Measurements from ENCODE around the gene PRRT1B.
"Not testable (repeated sequence)": the region's sequence is repeated elsewhere in the genome, so short reads cannot be mapped to it uniquely, and the experiment has no call there.

The PRRT1B gene

GRCh38 chr9:131513177-131513576, 32.1 kb upstream of the PRRT1B start:
- no peak overlapping the region for H2AFZ ChIP-seq (ENCODE audit: low read length)
- no peaks in the 10 kb centered on the region for H3K9me2 ChIP-seq (ENCODE audit: low read depth, low read length)
- no peaks in the 10 kb centered on the region for H4K20me1 ChIP-seq (ENCODE audit: insufficient read depth, low read length)
- H3F3A ChIP-seq (ENCODE audit: insufficient read depth, low read length): 0 out of 2 replicates have a peak, but pooled peaks cover 3% of the 10 kb centered on the region
- H3K4me3 ChIP-seq (ENCODE audit: low read depth, low read length, poor library complexity, severe bottlenecking): no peak overlapping the region
- H3K79me2 ChIP-seq (ENCODE audit: insufficient read depth, low read length): no peaks in the 10 kb centered on the region
- no peak overlapping the region for H3K4me2 ChIP-seq (ENCODE audit: low read length)
- no peak overlapping the region for H3K9ac ChIP-seq (ENCODE audit: low read length)
- no peaks in the 10 kb centered on the region for H3K27me3 ChIP-seq (ENCODE audit: insufficient read depth, low read length)
- H3K36me3 ChIP-seq (ENCODE audit: insufficient read depth, low read length): peaks cover 76% of the 10 kb centered on the region
- peaks cover 15% of the 10 kb centered on the region for H3K4me1 ChIP-seq (ENCODE audit: insufficient read depth, low read length, severe bottlenecking)
- no peak overlapping the region for H3K27ac ChIP-seq (ENCODE audit: low read depth, low read length, poor library complexity, severe bottlenecking)
- no peaks in the 10 kb centered on the region for H3K9me3 ChIP-seq (ENCODE audit: low read length)
- TF ChIP-seq CTCF (IDR thresholded peaks at IDR 0.05; ENCODE audit: low read length) (no peak), EZH2 (IDR thresholded peaks at IDR 0.05; ENCODE audit: borderline replicate concordance, low read length) (no peak)

GRCh38 chr9:131515559-131516031, 29.7 kb upstream of the PRRT1B start:
- H3K9me3 ChIP-seq (ENCODE audit: low read length); H3K9me2 ChIP-seq (ENCODE audit: low read depth, low read length); H3K4me2 ChIP-seq (ENCODE audit: low read length); H3K4me3 ChIP-seq (ENCODE audit: low read depth, low read length, poor library complexity, severe bottlenecking); H2AFZ ChIP-seq (ENCODE audit: low read length); H4K20me1 ChIP-seq (ENCODE audit: insufficient read depth, low read length); H3K9ac ChIP-seq (ENCODE audit: low read length); H3F3A ChIP-seq (ENCODE audit: insufficient read depth, low read length); H3K27me3 ChIP-seq (ENCODE audit: insufficient read depth, low read length); H3K79me2 ChIP-seq (ENCODE audit: insufficient read depth, low read length): not testable (repeated sequence)
- peaks cover 90% of the 10 kb centered on the region for H3K36me3 ChIP-seq (ENCODE audit: insufficient read depth, low read length)
- peaks cover 15% of the 10 kb centered on the region for H3K4me1 ChIP-seq (ENCODE audit: insufficient read depth, low read length, severe bottlenecking)
- H3K27ac ChIP-seq (ENCODE audit: low read depth, low read length, poor library complexity, severe bottlenecking): peak overlapping the region; percentile 57

- Histone ChIP-seq H3K4me2 (ENCODE audit: low read length) (no peak overlapping the region), H3K9ac (ENCODE audit: low read length) (no peak overlapping the region), H3K9me3 (ENCODE audit: low read length) (no peaks in the 10 kb centered on the region), H3K9me2 (ENCODE audit: low read depth, low read length) (no peaks in the 10 kb centered on the region), H3K27me3 (ENCODE audit: insufficient read depth, low read length) (no peaks in the 10 kb centered on the region), H3K4me3 (ENCODE audit: low read depth, low read length, poor library complexity, severe bottlenecking) (no peak overlapping the region), H3K4me1 (ENCODE audit: insufficient read depth, low read length, severe bottlenecking) (peaks cover 15% of the 10 kb centered on the region), H2AFZ (ENCODE audit: low read length) (no peak overlapping the region), H3F3A (ENCODE audit: insufficient read depth, low read length) (0 out of 2 replicates have a peak, but pooled peaks cover 3% of the 10 kb centered on the region), H4K20me1 (ENCODE audit: insufficient read depth, low read length) (no peaks in the 10 kb centered on the region), H3K36me3 (ENCODE audit: insufficient read depth, low read length) (peaks cover 85% of the 10 kb centered on the region), H3K27ac (ENCODE audit: low read depth, low read length, poor library complexity, severe bottlenecking) (no peak overlapping the region), H3K79me2 (ENCODE audit: insufficient read depth, low read length) (no peaks in the 10 kb centered on the region)
- TF ChIP-seq CTCF (IDR thresholded peaks at IDR 0.05; ENCODE audit: low read length) (no peak), EZH2 (IDR thresholded peaks at IDR 0.05; ENCODE audit: borderline replicate concordance, low read length) (no peak)
Measured at GRCh38 chr9:131516100-131516499, 29.2 kb upstream of the PRRT1B start.

GRCh38 chr9:131516930-131517329, 28.4 kb upstream of the PRRT1B start:
- Histone ChIP-seq H3K27me3 (ENCODE audit: insufficient read depth, low read length) (no peaks in the 10 kb centered on the region), H3K36me3 (ENCODE audit: insufficient read depth, low read length) (peaks cover 78% of the 10 kb centered on the region), H3F3A (ENCODE audit: insufficient read depth, low read length) (0 out of 2 replicates have a peak, but pooled peaks cover 3% of the 10 kb centered on the region), H3K4me2 (ENCODE audit: low read length) (no peak overlapping the region), H3K9me2 (ENCODE audit: low read depth, low read length) (no peaks in the 10 kb centered on the region), H3K4me3 (ENCODE audit: low read depth, low read length, poor library complexity, severe bottlenecking) (no peak overlapping the region), H3K4me1 (ENCODE audit: insufficient read depth, low read length, severe bottlenecking) (peaks cover 15% of the 10 kb centered on the region), H3K9ac (ENCODE audit: low read length) (no peak overlapping the region), H3K9me3 (ENCODE audit: low read length) (no peaks in the 10 kb centered on the region), H4K20me1 (ENCODE audit: insufficient read depth, low read length) (no peaks in the 10 kb centered on the region), H2AFZ (ENCODE audit: low read length) (no peak overlapping the region), H3K27ac (ENCODE audit: low read depth, low read length, poor library complexity, severe bottlenecking) (no peak overlapping the region), H3K79me2 (ENCODE audit: insufficient read depth, low read length) (no peaks in the 10 kb centered on the region)
- TF ChIP-seq EZH2 (IDR thresholded peaks at IDR 0.05; ENCODE audit: borderline replicate concordance, low read length): no peak

All from OCI-LY1 (cell line).